Measurements from ENCODE around the gene OR7G1.

Gene OR7G1

GRCh38 chr19:9065457-9066014, 50.0 kb downstream of the OR7G1 start:
- no peak for TF ChIP-seq ZFX (IDR thresholded peaks at IDR 0.05; ENCODE audit: borderline replicate concordance)
- no peak for TF ChIP-seq CTCF (IDR thresholded peaks at IDR 0.05)

More at GRCh38 chr19:9065457-9066014, 50.0 kb downstream of the OR7G1 start:
- H3K27ac ChIP-seq, result no peak overlapping the region

Data from 22Rv1 (cell line).